ENCODE measurements around the gene FBXL20.

- TF ChIP-seq POLR2AphosphoS5 (IDR thresholded peaks at IDR 0.05) (no peak), CTCF (IDR thresholded peaks at IDR 0.05) (no peak), EP300 (IDR thresholded peaks at IDR 0.05) (no peak)
Observed at GRCh38 chr17:39376434-39376833, 25.0 kb downstream of the FBXL20 start.

Measured in esophagus muscularis mucosa (tissue), 4 donors.